Ovary (tissue), 1 donor: ENCODE results near the gene KIAA1217.

Source experiments
- EP300 ChIP-seq: sonication (generic); formaldehyde crosslinking; IDR thresholded peaks from one replicate; pipeline ENCODE4 v1.6.1; 2017; ENCODE audit warnings: antibody characterized with exemption
- POLR2A ChIP-seq: fragments of 450-650 bp; IDR thresholded peaks from one replicate; pipeline ENCODE4 v1.6.1; 2017; ENCODE audit warnings: antibody characterized with exemption, mild to moderate bottlenecking, moderate library complexity

DNA sequence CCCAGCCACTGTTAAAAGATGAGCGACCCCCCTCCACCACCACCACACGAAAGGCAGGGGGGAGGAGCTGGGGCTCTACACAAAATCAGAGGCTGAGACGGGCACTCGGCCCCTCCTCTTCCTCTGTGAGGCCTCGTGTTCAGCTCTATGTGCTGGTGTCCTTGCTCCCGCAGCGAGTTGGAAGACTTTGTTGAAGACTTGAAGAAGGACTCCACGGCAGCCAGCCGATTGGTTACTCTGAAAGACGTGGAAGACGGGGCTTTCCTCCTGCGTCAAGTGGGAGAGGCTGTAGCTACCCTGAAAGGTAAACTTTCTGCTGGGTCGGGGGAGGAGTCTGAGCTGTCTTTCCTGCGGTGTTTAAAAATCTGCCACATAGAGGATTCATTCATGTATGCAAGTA is 311.0 kb downstream of the KIAA1217 start:
- TF ChIP-seq EP300 (no peak), POLR2A (no peak)
